GM12875 (cell line): Measurements from ENCODE around the gene LDLRAD3.

Source experiments
- H3K4me3 ChIP-seq: one replicate; pipeline ENCODE4 v1.5.1; 2011; ENCODE audit warnings: low read depth, low read length, control low read depth
- TF ChIP-seq, protein P1 (sequence below): IDR thresholded peaks from 2 replicates; pipeline ENCODE4 v1.5.1; 2011; ENCODE audit warnings: low read depth, mild to moderate bottlenecking, control low read depth, inconsistent platforms, low read length, moderate library complexity, borderline replicate concordance; ENCODE audit not compliant: insufficient read depth

The LDLRAD3 gene

DNA sequence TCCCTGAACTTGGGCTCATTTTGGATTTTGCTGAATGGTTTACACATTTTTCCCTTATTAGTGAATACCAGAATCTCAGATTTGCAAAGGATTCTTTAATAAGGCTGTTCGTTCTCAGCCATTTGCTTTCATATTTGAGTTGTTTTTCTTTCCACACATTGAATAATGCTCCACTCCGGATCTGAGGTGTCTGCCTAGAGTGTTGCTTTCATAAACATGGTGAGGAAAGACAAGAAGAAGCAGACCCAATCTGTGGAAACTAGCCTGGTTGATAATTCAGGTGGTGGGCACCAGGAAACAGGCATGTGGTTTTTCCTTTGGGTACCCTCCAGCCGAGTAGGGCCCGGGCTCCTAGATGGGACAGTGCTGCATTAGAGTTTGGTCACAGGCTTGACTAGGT is 35.0 kb downstream of the LDLRAD3 start:
- H3K4me3 ChIP-seq = no peak overlapping the region
- TF ChIP-seq, protein P1, sequence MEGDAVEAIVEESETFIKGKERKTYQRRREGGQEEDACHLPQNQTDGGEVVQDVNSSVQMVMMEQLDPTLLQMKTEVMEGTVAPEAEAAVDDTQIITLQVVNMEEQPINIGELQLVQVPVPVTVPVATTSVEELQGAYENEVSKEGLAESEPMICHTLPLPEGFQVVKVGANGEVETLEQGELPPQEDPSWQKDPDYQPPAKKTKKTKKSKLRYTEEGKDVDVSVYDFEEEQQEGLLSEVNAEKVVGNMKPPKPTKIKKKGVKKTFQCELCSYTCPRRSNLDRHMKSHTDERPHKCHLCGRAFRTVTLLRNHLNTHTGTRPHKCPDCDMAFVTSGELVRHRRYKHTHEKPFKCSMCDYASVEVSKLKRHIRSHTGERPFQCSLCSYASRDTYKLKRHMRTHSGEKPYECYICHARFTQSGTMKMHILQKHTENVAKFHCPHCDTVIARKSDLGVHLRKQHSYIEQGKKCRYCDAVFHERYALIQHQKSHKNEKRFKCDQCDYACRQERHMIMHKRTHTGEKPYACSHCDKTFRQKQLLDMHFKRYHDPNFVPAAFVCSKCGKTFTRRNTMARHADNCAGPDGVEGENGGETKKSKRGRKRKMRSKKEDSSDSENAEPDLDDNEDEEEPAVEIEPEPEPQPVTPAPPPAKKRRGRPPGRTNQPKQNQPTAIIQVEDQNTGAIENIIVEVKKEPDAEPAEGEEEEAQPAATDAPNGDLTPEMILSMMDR = no peak

DNA sequence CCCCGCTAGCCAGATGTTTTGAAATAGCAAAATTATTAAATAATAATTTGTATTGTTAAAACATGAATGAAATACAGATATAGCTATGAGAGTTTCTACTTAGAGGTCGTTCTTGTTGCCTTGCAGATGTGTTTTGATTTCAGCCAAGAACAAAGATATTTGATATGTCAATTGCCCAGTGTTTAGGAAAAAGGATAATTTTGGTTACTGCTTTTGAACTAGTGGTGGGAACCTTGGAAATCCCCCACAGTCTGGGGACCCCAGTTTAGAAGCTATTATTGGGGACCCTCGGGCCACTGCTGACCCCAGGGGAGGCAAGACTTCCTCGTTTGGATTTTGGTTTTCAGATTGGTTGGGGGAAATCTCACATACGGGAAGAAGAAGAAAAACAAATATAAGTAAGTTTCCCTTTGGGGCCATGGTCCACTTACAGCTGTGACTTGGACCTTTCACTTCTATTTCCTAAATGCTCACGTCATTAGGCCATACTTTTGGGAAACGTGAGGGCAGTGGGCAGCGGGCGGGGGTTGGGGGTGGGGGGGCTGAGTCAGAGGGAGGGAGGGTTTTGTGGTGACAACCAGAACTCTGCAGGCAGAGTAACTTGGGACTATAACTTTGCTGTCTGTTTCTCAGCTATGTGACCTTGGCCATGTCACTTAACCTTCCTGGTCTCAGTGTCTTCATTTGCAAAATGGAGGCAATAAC is 37.0 kb downstream of the LDLRAD3 start:
- TF ChIP-seq, protein P1 = no peak
- H3K4me3 ChIP-seq = no peak overlapping the region

DNA sequence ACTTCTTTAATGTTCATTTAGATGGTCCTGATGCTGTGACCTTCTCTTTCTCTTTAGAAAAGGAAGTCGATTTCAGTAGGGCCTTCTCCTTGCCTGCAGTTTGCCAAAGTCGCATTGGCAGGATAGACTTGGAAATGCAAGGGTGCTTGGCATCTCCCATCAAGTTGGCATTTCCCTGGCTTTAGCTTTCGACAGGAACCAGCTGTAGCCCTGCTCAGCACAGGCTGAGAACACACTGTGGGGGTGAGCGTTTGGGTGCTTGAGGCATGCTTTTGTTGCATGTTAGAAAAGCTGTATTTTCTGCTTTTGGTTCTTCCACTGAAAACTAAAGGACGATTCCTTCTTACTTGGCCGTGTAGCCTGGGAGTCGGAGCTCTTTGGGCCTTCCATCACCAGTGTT is 37.7 kb downstream of the LDLRAD3 start:
- no peak overlapping the region for H3K4me3 ChIP-seq
- TF ChIP-seq, protein P1 = no peak

DNA sequence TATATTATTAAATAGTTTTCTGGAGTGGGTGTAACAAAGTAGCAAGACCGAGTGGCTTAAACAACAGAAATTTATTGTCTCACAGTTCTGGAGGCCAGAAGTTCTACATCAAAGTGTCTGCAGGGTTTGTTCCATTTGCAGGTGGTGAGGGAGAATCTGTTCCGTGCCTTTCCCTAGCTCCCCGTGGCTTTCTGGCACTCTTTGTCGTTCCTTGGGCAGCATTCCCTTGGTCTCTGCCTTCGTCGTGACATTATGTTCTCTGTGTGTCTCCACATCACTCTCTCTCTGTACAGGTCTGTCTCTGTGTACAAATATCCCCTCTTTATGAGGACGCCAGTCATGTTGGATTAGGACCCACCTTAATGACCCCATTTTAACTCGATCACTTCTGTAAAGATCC is 38.2 kb downstream of the LDLRAD3 start:
- H3K4me3 ChIP-seq = no peak overlapping the region
- TF ChIP-seq, protein P1 = no peak

DNA sequence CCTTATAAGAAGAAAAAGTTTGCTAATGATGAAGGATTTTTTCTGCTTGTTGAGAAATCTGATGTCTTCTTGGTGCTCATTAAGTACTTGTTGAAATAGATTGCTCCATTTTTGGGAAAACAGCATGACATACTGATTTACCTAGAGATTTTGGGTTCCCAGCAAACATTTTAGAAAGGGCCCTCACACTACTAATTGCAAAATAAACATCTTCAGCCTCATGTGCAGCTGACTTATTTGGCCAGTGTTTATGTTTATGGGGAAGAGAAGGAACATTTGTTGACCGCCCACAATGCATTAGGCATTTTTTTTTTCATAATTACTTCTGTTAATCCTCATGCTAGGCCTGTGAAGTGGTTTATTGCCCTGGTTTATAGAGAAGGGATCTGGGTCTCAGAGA is 40.1 kb downstream of the LDLRAD3 start:
- no peak overlapping the region for H3K4me3 ChIP-seq
- TF ChIP-seq, protein P1 = no peak

DNA sequence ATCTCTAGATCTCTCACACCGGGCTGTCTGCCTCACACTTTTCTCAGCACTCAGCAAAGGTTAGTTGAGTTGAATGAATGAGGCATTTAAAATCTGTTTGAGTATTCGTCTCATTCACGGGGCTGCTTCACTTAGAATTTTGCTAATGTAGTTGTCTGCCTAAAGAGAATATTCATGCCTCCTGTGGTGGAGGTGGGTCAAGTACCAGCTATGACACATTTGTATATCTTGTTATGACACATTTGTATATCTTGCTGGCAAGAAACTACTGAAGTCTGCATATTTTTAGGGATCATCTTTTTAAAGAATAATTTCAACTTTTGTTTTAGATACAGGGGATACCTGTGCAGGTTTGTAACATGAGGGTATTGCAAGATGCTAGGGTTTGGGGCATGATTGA is 43.1 kb downstream of the LDLRAD3 start:
- H3K4me3 ChIP-seq = no peak overlapping the region
- TF ChIP-seq, protein P1 = no peak

DNA sequence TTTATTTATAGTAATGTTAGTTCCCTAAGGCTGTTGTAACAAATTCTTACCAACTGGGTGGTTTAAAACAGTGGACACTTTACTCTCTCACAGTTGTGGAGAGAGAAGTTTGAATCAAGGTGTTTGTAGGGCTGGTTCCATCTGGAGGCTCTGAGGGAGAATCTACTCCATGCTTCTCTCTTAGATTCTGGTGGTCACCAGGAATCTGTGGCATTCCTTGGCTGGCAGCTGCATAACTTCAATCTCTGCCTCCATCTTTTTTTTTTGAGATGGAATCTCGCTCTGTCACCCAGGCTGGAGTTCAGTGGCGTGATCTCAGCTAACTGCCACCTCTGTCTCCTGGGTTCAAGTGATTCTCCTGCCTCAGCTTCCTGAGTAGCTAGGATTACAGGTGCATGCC is 46.3 kb downstream of the LDLRAD3 start:
- TF ChIP-seq, protein P1 = no peak
- H3K4me3 ChIP-seq = no peak overlapping the region
